NCI-H2196 (cell line): ENCODE measurements around the gene IQCN.
"Not testable (repeated sequence)": the region's sequence is repeated elsewhere in the genome, so short reads cannot be mapped to it uniquely, and the experiment has no call there.

Experiments
- DNase-seq: peaks from one replicate; lab custom pipeline; 2025; ENCODE audit not compliant: unreplicated experiment; lab: John Stamatoyannopoulos, UW

The IQCN gene

GRCh38 chr19:18218600-18218999, 55.7 kb downstream of the IQCN start:
- DNase-seq, result no peak

GRCh38 chr19:18218159-18218558, 56.1 kb downstream of the IQCN start:
- no peak for DNase-seq

GRCh38 chr19:18216789-18217188, 57.5 kb downstream of the IQCN start:
- no peak for DNase-seq

GRCh38 chr19:18214779-18215433, 59.3 kb downstream of the IQCN start:
- DNase-seq, result no peak

GRCh38 chr19:18211683-18212082, 62.6 kb downstream of the IQCN start:
- DNase-seq, result no peak

- DNase-seq, result not testable (repeated sequence)
Measured at GRCh38 chr19:18209912-18210311, 64.3 kb downstream of the IQCN start.

- peak; percentile 19 for DNase-seq
Measured at GRCh38 chr19:18208098-18208951, 65.9 kb downstream of the IQCN start.
